GM23338 (cell line): Measurements from ENCODE around the gene FGF5. TPM values are rescaled to one million over a fixed set of nuclear protein-coding genes. Genes with fewer than 3 reads are reported as not detected.

Experiments used
- ATAC-seq: fragments of 200-7000 bp; cut with Tn5 transposase; 3 replicates; pipeline ENCODE4 v1.9.1; 2020
- DNase-seq: peaks from one replicate; pipeline ENCODE4 v3.0.0-alpha.2; 2015; ENCODE audit warnings: low spot score
- H2AFZ ChIP-seq: fragments of 200-600 bp; sonication (generic); 2 replicates; pipeline ENCODE4 v1.8.0; 2016; ENCODE audit warnings: antibody characterized with exemption, mild to moderate bottlenecking, moderate library complexity
- H3F3A ChIP-seq: fragments of 200-600 bp; sonication (generic); replicated peaks from 2 replicates; pipeline ENCODE4 v1.8.0; 2017; ENCODE audit warnings: antibody characterized with exemption, mixed run types, low read depth
- H3K27ac ChIP-seq: fragments of 200-600 bp; sonication (generic); 2 replicates; pipeline ENCODE4 v1.6.1; 2016; ENCODE audit warnings: low read depth
- H3K27me3 ChIP-seq: fragments of 200-600 bp; sonication (generic); 2 replicates; pipeline ENCODE4 v1.8.0; 2016; ENCODE audit warnings: mild to moderate bottlenecking, mixed run types, moderate library complexity; ENCODE audit not compliant: insufficient read depth
- H3K36me3 ChIP-seq: fragments of 200-600 bp; sonication (generic); 2 replicates; pipeline ENCODE4 v1.8.0; 2016; ENCODE audit warnings: mild to moderate bottlenecking; ENCODE audit not compliant: insufficient read depth
- H3K4me1 ChIP-seq: fragments of 200-600 bp; sonication (generic); 2 replicates; pipeline ENCODE4 v1.8.0; 2016; ENCODE audit warnings: mild to moderate bottlenecking, moderate library complexity; ENCODE audit not compliant: insufficient read depth
- H3K4me2 ChIP-seq: fragments of 200-600 bp; sonication (generic); 2 replicates; pipeline ENCODE4 v1.7.1; 2017; ENCODE audit warnings: mixed run types
- H3K4me3 ChIP-seq: fragments of 200-600 bp; sonication (generic); 2 replicates; pipeline ENCODE4 v1.6.1; 2016; ENCODE audit warnings: mixed run types
- H3K79me2 ChIP-seq: fragments of 200-600 bp; sonication (generic); replicated peaks from 2 replicates; pipeline ENCODE4 v1.8.0; 2017; ENCODE audit warnings: mild to moderate bottlenecking; ENCODE audit not compliant: insufficient read depth
- H3K9me2 ChIP-seq: fragments of 200-600 bp; sonication (generic); 2 replicates; pipeline ENCODE4 v1.8.0; 2017; ENCODE audit not compliant: insufficient read depth
- H4K20me1 ChIP-seq: fragments of 200-600 bp; sonication (generic); replicated peaks from 2 replicates; pipeline ENCODE4 v1.8.0; 2017; ENCODE audit warnings: mild to moderate bottlenecking; ENCODE audit not compliant: insufficient read depth
- H3K27ac Mint-ChIP-seq: 2 replicates; pipeline ENCODE4 v1.8.0; 2020; ENCODE audit warnings: inconsistent platforms, mild to moderate bottlenecking, moderate library complexity, mixed read lengths
- H3K27me3 Mint-ChIP-seq: 3 replicates; pipeline ENCODE4 v1.8.0; 2022; ENCODE audit warnings: low read depth, mild to moderate bottlenecking, moderate library complexity, mixed read lengths, inconsistent platforms; ENCODE audit not compliant: insufficient read depth, poor library complexity
- H3K36me3 Mint-ChIP-seq: 3 replicates; pipeline ENCODE4 v1.8.0; 2021; ENCODE audit warnings: low read depth, mild to moderate bottlenecking, inconsistent platforms, moderate library complexity, mixed read lengths
- H3K4me1 Mint-ChIP-seq: 3 replicates; pipeline ENCODE4 v1.8.0; 2020; ENCODE audit warnings: mild to moderate bottlenecking, inconsistent platforms, mixed read lengths
- H3K4me3 Mint-ChIP-seq: 3 replicates; pipeline ENCODE4 v1.8.0; 2021; ENCODE audit warnings: moderate library complexity, mild to moderate bottlenecking, inconsistent platforms, mixed read lengths
- H3K9me3 Mint-ChIP-seq: 3 replicates; pipeline ENCODE4 v1.8.0; 2020; ENCODE audit warnings: moderate library complexity, mild to moderate bottlenecking, inconsistent platforms, mixed read lengths
- CREB1 ChIP-seq: fragments of 250-450 bp; sonication (Bioruptor Pico); IDR thresholded peaks from 2 replicates; pipeline ENCODE4 v1.5.0; 2020; ENCODE audit warnings: low read depth, mild to moderate bottlenecking, moderate library complexity
- EZH2 ChIP-seq: fragments of 200-600 bp; sonication (generic); IDR thresholded peaks from one replicate; pipeline ENCODE4 v1.8.0; 2017; ENCODE audit warnings: antibody characterized with exemption, mild to moderate bottlenecking, low read depth; ENCODE audit not compliant: unreplicated experiment
- JUNB ChIP-seq: IDR thresholded peaks from one replicate; pipeline ENCODE4 v1.6.1; 2016; ENCODE audit warnings: antibody characterized with exemption; ENCODE audit not compliant: unreplicated experiment
- STAT1 ChIP-seq: IDR thresholded peaks from one replicate; pipeline ENCODE4 v1.6.1; 2016; ENCODE audit warnings: antibody characterized with exemption; ENCODE audit not compliant: unreplicated experiment
- ZNF462 ChIP-seq: fragments of 250-450 bp; sonication (Bioruptor Pico); IDR thresholded peaks from 2 replicates; pipeline ENCODE4 v1.5.0; 2020; ENCODE audit warnings: mild to moderate bottlenecking, moderate library complexity
- polyA plus RNA-seq: library from polyadenylated mRNA; unstranded; fragments of >200 nt; fragmentation: Nextera tagmentation; extraction: Ambion mirVana; gene quantifications from 2 replicates; pipeline ENCODE4 v1.2.1, GENCODE V29; 2016
- total RNA-seq: library from RNA; depleted of rRNA; stranded (reverse); fragments of >200 nt; shearing (Covaris generic); gene quantifications from 2 replicates; pipeline ENCODE4 v1.2.3, GENCODE V29; 2014

Gene FGF5
- total and polyA plus RNA-seq, 2 experiments from 2014 or later: not detected

- H3K27ac ChIP-seq: no peak overlapping the region
- no peak overlapping the region for H2AFZ ChIP-seq
- ATAC-seq (no peak), DNase-seq (no peak)
- Mint-ChIP-seq H3K4me1 (no peaks in the 10 kb centered on the region), H3K9me3 (no peaks in the 10 kb centered on the region; the same call in 2 of the 3 replicates), H3K27me3 (no peaks in the 10 kb centered on the region), H3K27ac (no peak overlapping the region), H3K36me3 (no peaks in the 10 kb centered on the region), H3K4me3 (no peak overlapping the region)
- no peaks in the 10 kb centered on the region for H3K27me3 ChIP-seq
- TF ChIP-seq EZH2 (no peak), STAT1 (no peak), CREB1 (CRISPR knock-in tag) (no peak)
- no peak overlapping the region for H3K4me2 ChIP-seq
- no peaks in the 10 kb centered on the region for H3K79me2 ChIP-seq
- no peaks in the 10 kb centered on the region for H4K20me1 ChIP-seq
- H3F3A ChIP-seq: no peaks in the 10 kb centered on the region
- no peaks in the 10 kb centered on the region for H3K9me2 ChIP-seq
- H3K4me1 ChIP-seq: no peaks in the 10 kb centered on the region
- H3K36me3 ChIP-seq: no peaks in the 10 kb centered on the region
- H3K4me3 ChIP-seq: no peak overlapping the region
These were observed 27.7 kb downstream of the FGF5 start for GRCh38 chr4:80294206-80294605.

GRCh38 chr4:80295336-80295735 lies 28.9 kb downstream of the FGF5 start:
- H3K9me2 ChIP-seq: no peaks in the 10 kb centered on the region
- no peak for ATAC-seq
- no peaks in the 10 kb centered on the region for H3K79me2 ChIP-seq
- no peak overlapping the region for H3K27ac ChIP-seq
- H3F3A ChIP-seq: no peaks in the 10 kb centered on the region
- Mint-ChIP-seq H3K27ac (no peak overlapping the region), H3K9me3 (no peaks in the 10 kb centered on the region; the same call in 2 of the 3 replicates), H3K36me3 (no peaks in the 10 kb centered on the region), H3K4me3 (no peak overlapping the region), H3K4me1 (no peaks in the 10 kb centered on the region), H3K27me3 (no peaks in the 10 kb centered on the region)
- H4K20me1 ChIP-seq: no peaks in the 10 kb centered on the region
- H3K27me3 ChIP-seq: no peaks in the 10 kb centered on the region
- H3K4me1 ChIP-seq: no peaks in the 10 kb centered on the region
- no peak overlapping the region for H3K4me3 ChIP-seq
- DNase-seq: no peak
- no peak for TF ChIP-seq STAT1
- no peak for TF ChIP-seq ZNF462
- TF ChIP-seq JUNB: no peak
- no peak overlapping the region; the same call in 1 of the 2 replicates for H2AFZ ChIP-seq
- no peak overlapping the region for H3K4me2 ChIP-seq
- no peaks in the 10 kb centered on the region for H3K36me3 ChIP-seq
